ENCODE data around the gene TMEM214. TPM values are rescaled to one million over a fixed set of nuclear protein-coding genes. Genes with fewer than 3 reads are reported as not detected.
A peak's percentile ranks its signal among the peaks of the same experiment; 100 is the strongest.

Gene TMEM214
- total RNA-seq, 1 experiment from 2014 or later: 55.3 TPM

DNA sequence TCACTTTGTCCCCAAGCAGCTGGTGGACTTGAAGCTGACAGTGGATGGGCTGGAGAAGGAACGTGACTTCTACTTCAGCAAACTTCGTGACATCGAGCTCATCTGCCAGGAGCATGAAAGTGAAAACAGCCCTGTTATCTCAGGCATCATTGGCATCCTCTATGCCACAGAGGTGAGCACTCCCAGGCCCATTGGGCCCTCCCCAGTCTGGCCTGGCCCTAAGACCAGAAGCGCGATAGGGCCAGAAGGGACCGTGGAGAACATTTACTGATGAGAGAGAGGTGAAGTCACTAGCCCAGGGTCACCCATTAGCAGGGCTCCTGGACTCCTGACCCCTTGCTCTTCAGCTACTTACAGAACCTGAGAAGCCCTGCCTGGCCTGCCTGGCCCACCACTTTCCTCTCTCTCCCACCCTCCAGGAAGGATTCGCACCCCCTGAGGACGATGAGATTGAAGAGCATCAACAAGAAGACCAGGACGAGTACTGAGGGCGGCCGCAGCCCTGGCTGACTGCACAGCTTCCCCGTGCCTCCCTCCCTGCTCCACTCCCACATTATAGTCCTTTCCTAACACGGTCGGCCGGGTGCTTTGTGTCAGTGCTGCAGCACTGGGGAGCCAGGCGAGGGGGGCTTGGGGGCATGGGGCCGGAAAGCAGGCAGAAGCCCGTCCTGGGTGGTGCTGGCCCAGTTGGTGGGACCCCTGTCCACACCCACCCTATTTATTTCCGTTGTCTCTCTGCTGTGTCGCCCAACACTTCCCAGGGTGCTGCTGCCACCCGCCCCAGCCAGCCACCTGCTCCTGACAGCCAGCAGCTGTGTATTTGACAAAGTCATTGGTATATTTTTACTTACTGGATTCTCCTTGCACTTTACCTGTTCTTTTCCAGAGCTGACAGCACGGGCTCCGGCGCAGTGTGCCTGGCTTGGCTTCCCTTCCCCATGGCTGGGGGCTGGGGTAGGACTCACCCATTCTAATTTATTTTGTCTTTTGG is 6.6 kb upstream of the TMEM214 start:
- Mint-ChIP-seq H3K27ac (peak overlapping the region; percentile 49 to 61 (median 59); a peak in 3 of 7 replicates), H3K27me3 (ENCODE audit: low read depth) (no peaks in the 10 kb centered on the region; the same call in 1 of the 2 replicates), H3K4me1 (peaks cover 5 to 9% of the 10 kb centered on the region in 2 experiments), H3K36me3 (ENCODE audit: insufficient read depth in 1 of 3, low read depth in 3 of 3) (peaks cover 4 to 19% (median 9%) of the 10 kb centered on the region in 3 experiments), H3K9me3 (no peaks in the 10 kb centered on the region; a peak in 1 of 5 replicates), H3K4me3 (peak overlapping the region in 1 of 2 experiments; percentile 2; a peak in 1 of 5 replicates)
- no peak overlapping the region for H4K8ac ChIP-seq (replicated peaks; ENCODE audit: insufficient read length, low read depth, low read length)
- no peaks in the 10 kb centered on the region for H3K79me1 ChIP-seq (ENCODE audit: insufficient read depth, low read depth, low read length, poor library complexity, severe bottlenecking)
- no peak overlapping the region for H3K23ac ChIP-seq (ENCODE audit: insufficient read length, low read depth, low read length)
- H3K79me2 ChIP-seq (ENCODE audit: insufficient read depth, low read length): no peaks in the 10 kb centered on the region
- H2BK15ac ChIP-seq (ENCODE audit: low read depth, low read length): no peak overlapping the region
- no peak overlapping the region for H2BK5ac ChIP-seq (ENCODE audit: insufficient read length, low read length)
- H3T11ph ChIP-seq (ENCODE audit: low read length): no peak overlapping the region
- H4K91ac ChIP-seq (ENCODE audit: insufficient read length, low read depth, low read length): no peak overlapping the region
- H2BK12ac ChIP-seq (ENCODE audit: insufficient read length, low read depth, low read length): no peak overlapping the region
- no peak overlapping the region for H3K4ac ChIP-seq (ENCODE audit: low read depth, low read length)
- no peak overlapping the region for H3K4me2 ChIP-seq (ENCODE audit: insufficient read depth, insufficient read length, low read length)
- H3K56ac ChIP-seq (ENCODE audit: insufficient read length, low read depth, low read length): no peak overlapping the region
- TF ChIP-seq, protein P1, sequence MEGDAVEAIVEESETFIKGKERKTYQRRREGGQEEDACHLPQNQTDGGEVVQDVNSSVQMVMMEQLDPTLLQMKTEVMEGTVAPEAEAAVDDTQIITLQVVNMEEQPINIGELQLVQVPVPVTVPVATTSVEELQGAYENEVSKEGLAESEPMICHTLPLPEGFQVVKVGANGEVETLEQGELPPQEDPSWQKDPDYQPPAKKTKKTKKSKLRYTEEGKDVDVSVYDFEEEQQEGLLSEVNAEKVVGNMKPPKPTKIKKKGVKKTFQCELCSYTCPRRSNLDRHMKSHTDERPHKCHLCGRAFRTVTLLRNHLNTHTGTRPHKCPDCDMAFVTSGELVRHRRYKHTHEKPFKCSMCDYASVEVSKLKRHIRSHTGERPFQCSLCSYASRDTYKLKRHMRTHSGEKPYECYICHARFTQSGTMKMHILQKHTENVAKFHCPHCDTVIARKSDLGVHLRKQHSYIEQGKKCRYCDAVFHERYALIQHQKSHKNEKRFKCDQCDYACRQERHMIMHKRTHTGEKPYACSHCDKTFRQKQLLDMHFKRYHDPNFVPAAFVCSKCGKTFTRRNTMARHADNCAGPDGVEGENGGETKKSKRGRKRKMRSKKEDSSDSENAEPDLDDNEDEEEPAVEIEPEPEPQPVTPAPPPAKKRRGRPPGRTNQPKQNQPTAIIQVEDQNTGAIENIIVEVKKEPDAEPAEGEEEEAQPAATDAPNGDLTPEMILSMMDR (conservative IDR thresholded peaks at IDR 0.05): no peak
- H2AFZ ChIP-seq (ENCODE audit: low read length): no peak overlapping the region
- H3K23me2 ChIP-seq (ENCODE audit: insufficient read length, low read depth, low read length, poor library complexity, severe bottlenecking): no peaks in the 10 kb centered on the region
- H3K27me3 ChIP-seq (ENCODE audit: insufficient read depth, low read length): no peaks in the 10 kb centered on the region
- no peaks in the 10 kb centered on the region for H3K9me3 ChIP-seq (ENCODE audit: control insufficient read depth, low read depth, low read length)
- H4K5ac ChIP-seq (ENCODE audit: insufficient read length, low read depth, low read length): no peak overlapping the region
- H3K9ac ChIP-seq (ENCODE audit: extremely low read depth, insufficient read length, low read length): no peak overlapping the region
- H2AK5ac ChIP-seq (ENCODE audit: insufficient read length, low read length): no peak overlapping the region
- no peak for DNase-seq
- H2BK120ac ChIP-seq (ENCODE audit: low read depth, low read length, poor library complexity, severe bottlenecking): no peak overlapping the region
- no peaks in the 10 kb centered on the region for H4K20me1 ChIP-seq (ENCODE audit: control insufficient read depth, insufficient read depth, insufficient read length)
- no CpG with 5 or more reads among the region's 24 CpGs for WGBS (ENCODE audit: extremely low coverage, insufficient read length, low lambda C conversion rate)
- no peak overlapping the region for H3K14ac ChIP-seq (ENCODE audit: insufficient read depth, low read length)
- H3K4me1 ChIP-seq (ENCODE audit: insufficient read depth, low read length): no peaks in the 10 kb centered on the region
- H2BK20ac ChIP-seq (ENCODE audit: low read depth, low read length, poor library complexity, severe bottlenecking): no peak overlapping the region
- H3K18ac ChIP-seq (ENCODE audit: insufficient read length, low read depth, low read length): no peak overlapping the region
- no peak overlapping the region for H3K27ac ChIP-seq (ENCODE audit: insufficient read length, low read depth, low read length)
